KBM-7 (cell line): Measurements from ENCODE around the gene RALGPS2.
"Not testable (repeated sequence)": the region's sequence is repeated elsewhere in the genome, so short reads cannot be mapped to it uniquely, and the experiment has no call there.

Source experiments
- DNase-seq: peaks from one replicate; pipeline ENCODE4 v3.0.0-alpha.2; 2015
- in situ Hi-C: fragments of 300-500 bp; cut with MboI; formaldehyde crosslinking; loops from 2 replicates; pipeline ENCODE4 v1.14.3; 2020; ENCODE audit warnings: low sequenced_read_pairs, low pct_unique_long_range_greater_than_20kb, mixed read lengths

The RALGPS2 gene

DNA sequence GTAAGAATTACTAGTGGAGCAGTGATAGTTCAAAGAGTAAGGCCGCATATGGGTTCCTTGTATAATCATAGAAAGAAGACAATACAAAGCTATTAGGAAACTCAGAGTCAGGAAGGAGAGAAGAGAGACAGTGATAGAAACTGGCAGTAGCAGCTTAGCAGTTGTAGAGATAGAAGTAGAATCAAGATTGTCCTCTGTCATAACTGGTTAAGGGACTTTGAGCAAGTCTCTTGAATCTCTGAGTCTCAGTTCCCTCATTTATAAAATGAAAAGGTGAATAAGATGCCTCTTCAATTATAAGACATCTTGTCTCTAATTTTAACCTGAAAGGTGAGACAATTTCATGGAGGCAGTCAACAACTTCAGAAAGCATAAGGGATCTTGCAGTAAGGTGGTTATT lies 6.5 kb upstream of the RALGPS2 start:
- in situ Hi-C loops: no loop called here
- no peak for DNase-seq

DNA sequence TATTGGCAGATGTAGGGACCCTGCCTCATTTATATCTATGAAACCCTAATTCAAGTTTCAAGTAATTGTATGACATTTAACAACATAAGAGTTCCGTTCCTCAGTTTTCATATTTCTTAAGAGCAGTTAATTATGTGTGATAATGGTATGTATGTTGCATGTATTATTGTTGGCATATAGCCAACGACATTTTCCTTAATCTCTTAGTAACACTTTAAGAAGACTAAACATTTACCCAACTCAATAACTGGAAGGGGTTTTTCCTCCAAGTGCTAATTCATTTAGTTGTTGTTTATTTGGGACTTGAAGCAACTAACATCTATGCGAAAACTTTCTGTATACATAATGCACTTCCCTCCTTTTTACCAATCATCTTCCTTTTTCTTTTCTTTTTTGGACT lies 1.5 kb upstream of the RALGPS2 start:
- in situ Hi-C loops: no loop called here
- no peak for DNase-seq

DNA sequence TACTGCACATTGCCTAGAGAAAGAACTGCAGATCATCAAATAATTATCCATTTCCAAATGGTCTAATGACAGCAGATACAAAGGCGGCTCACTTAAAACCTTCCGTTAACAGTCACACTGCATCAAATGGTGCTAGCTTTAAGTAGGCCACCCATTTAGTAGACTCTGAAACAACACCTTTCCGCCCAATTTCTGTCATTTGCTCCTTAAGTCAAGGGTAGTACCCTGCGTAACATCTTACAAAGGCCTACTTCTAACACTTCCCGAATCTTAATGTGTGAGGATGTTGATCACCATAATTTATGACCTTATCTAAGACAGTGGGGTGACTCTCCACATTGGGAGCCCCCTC lies 692 bp upstream of the RALGPS2 start:
- in situ Hi-C loops: no loop called here
- no peak for DNase-seq

DNA sequence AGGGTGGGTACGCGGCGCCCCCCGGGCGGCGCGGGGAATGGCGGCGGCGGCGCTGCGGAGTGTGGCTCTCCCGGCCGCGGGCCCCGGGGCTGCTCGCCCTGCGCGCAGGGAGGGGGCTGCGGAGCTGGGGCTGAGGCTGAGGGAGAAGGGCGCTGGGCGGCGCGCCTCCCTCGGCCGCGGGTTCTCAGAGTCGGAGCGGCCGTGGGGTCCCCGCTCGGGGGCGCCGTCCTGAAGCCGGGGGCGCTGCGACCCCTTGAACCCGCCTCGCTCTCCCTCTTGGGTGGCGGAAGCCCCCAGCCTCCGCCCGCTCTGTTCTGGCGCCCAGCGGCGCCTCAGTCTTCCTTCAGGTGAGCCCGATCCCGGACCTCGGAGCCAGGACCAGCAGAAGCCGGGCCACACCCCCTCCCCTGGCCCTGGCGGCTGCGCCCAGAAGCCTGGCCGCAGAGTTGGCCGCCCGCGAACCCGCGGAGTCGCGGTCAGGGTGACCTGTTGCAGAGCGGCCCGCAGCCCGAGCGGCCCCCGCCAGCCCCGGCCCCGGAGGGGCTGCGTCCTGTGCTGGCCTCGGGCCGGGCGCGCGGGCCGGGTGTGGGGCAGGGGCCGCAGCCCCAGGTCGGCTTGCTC lies 532 bp downstream of the RALGPS2 start:
- DNase-seq: peak; percentile 54
- in situ Hi-C loops: no loop called here

DNA sequence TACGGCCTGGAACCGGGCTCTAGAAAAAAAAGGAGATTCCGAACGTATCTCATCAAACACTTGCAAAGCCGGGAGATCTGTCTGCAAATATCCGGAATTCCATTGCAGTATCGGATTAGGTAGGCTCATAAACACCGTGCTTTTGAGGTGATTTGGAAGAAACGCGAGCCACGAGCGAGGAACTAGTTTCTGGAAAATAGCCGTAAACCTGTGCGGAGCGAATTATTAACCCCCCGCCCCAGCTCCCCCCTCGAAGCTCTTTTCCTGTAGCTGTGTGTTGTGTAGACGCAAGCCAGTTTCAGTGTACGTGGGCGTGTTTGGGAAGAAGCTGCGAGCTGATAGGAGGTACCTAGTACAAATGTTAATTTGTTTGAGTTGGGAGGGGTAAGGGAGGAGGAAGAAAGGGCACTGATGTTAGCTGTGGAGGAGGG lies 1.1 kb downstream of the RALGPS2 start:
- in situ Hi-C loops: no loop called here

DNA sequence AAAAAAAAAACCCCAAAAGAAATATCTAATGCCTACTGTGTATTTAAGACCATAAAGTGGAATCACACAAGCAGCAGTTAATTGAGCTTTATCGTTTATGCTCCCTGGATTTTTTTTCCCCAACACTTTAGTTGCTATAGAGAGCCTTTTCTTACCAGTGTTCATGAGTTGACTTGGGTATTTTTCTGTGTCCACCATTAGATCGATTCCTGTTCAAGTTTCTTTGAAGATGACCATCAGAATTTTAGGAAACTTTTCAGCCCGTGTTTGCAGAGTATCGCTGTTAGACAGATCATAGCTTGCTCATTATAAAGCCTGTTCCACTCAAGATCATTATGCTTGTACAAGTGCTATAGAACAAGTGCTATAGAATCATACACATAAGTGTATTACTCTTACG lies 1.5 kb downstream of the RALGPS2 start:
- DNase-seq: no peak
- in situ Hi-C loops: no loop called here

More for the DNA sequence above, 1.1 kb downstream of the RALGPS2 start:
- peak; percentile 91 for DNase-seq

DNA sequence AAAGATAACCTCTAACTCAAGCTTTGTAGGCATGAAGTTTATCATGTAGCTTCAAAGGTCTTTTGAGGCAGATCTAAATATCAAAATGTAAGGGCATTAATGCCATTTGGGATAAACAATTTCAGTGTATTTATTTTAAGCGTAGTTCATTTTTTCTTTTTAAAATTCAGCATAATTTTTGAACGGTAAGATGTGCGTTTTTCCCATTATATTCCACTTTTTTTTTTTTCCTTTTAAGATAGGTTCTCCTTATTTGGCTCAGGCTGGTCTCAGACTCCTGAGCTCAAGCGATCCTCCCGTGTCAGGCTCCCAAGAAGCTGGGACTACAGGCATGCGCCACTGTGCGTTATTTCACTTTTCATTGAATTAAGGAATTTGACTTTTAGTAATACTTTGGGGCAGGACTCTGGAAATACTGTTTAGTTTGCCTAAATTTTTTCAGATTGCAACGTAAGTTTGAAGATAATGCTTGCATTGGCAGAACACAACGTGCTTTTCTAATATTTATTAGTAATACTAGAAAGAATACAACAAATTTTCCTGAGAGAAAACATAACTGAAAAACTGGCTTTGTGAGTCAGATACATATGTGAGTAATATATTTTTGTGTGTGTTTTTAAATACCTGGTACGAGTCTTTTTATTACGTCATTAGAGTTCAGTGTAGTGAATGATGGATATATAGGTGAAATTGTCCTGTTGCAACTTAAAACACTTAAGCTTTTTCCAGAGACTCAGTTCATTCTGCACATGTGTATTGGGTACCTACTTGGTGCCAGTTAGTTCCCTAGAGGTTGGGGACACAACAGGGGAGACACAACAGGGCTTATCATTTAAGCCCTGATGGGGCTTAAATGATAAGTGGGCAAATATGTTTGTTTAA lies 2.2 kb downstream of the RALGPS2 start:
- in situ Hi-C loops: no loop called here
- no peak for DNase-seq

DNA sequence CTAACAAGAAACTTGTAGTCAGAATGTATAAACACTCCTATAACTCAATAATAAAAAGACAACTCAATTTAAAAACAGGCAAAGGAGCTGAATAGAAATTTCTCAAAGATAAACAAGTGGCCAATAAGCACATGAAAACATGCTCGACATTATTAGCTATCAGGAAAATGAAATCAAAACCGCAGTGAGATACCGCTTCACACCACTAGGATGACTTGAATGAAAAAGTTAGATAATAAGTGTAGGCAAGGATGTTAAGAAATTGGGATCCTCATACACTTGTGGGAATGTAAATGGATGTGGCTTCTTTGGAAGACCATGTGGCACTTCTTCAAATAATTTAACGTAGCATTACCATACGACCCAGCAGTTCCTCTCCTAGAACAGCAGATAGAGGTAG lies 8.9 kb downstream of the RALGPS2 start:
- in situ Hi-C loops: no loop called here

DNA sequence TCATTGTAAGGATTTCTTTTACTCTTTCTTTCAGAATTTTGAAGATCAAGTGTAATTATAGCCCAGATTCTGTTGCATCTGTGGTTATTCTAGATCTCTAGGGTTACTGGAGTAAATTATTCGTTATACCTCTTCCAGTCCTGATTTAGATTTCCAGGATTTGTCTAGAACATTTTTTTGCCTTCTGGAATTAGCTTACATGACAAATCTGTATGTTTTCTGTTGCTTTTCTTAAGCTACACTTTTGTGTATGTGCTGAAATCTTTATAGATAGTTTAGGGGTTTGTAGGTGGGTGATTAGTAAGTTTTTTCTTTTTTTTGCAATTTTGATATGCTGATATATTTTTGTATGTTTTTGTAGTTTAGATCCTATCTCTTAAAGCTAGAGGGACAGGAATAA lies 13.7 kb downstream of the RALGPS2 start:
- DNase-seq: no peak
- in situ Hi-C loops: no loop called here

More for the DNA sequence above, 8.9 kb downstream of the RALGPS2 start:
- peak; percentile 9 for DNase-seq

DNA sequence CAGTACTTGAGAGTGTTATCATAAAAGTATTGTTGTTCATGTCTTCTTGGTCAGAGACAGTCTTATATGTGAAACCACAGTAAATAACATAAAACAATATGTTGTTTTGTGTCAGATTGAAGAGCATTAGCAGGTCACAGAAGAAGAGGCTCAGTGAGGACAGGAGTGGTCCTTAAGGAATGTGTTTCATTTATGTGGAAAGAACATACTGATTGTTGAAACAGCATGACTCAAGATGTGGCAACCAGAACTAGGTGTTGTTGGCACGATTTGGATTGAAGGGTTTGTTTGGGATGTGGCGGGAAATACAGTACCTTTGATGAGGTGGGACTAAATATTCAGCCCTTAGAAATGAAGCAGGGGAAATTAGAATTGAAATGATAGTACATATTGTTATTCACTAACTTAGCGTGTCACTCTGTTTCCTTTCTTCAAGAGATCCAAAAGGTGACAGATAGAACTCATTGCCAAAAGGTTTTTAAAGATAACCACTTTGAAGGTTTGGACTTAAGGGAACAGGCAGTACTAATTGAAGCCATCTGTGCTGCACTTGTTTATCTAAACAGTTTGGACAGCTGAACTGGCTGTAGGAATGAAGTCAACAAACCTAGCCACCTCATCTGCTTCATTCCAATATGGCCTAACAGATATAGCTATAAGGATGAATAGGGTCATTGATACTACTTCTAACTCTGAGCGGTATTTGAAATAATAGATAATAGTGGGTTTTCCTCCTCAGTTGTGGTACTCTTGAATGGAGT lies 14.4 kb downstream of the RALGPS2 start:
- no peak for DNase-seq
- in situ Hi-C loops: no loop called here

DNA sequence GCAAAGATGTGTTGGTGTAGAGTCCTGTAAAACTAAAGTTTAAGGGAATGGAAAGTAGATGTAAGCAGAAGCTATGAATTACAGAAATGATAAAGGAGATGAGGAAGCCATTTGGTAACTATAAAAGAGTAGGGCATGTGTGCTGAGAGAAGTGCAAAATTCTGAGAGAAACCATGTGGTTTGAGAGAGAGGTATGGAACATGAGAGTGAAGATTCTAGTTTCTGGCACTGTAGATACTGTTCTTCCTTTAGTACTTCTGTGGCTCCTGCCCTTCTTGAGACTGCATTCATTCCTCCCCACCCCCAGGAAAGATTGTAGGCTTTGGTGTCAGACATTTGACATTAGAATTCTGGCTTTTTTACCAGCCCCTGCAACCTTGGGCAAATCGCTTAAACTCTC lies 15.4 kb downstream of the RALGPS2 start:
- in situ Hi-C loops: no loop called here
- DNase-seq: no peak

DNA sequence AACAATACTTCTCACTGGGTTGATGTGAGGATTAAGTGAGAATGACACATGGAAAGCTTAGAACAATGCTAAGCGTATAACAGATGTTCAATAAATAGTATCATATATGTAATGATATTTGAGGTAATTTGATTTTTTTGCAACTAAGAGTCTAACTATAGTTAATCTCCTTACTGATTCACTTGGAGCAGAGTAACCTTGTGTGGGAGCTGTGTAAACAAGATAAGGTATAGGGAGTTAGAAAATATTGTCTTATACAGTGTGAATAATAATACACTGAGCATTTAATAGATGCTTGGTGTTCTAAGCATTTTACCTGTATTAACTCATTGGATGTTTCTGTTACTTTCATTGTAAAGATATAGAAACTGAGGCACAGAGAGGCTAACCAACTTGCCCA lies 15.9 kb downstream of the RALGPS2 start:
- in situ Hi-C loops: no loop called here
- no peak for DNase-seq

DNA sequence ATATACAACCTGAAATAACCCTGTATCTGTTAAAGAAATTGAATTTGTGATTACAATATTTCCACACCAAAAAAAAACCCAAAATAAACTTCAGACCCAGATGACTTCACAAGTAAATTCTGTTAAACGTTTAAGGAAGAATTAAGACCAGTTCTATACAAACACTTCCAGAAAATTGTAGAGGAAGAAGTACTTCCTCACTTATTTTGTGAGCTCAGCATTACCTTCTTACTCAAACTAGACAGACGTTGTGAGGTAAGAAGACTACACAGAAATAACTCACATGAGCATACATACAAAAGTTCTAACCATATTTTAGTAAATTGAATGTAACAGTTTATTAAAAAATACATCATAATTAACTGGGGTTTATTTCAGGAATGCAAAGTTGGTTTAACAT lies 18.8 kb downstream of the RALGPS2 start:
- DNase-seq: no peak

DNA sequence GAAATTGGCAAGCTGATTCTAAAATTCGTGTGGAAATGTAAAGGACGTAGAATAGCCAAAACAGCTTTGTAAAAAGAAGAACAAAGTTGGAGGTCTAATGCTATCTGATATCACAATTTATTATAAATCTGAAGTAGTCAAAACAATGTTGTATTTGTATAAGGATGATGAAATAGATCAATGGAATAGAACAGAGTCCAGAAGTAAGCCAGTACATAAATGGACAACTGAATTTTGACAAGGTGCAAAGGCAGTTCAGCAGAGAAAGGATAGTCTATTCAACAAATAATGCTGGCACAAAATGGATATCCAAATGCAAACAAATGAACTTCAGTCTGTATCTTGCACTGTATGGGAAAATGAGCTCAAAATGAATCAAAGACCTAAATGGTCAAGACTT lies 20.2 kb downstream of the RALGPS2 start:
- in situ Hi-C loops: no loop called here
- no peak for DNase-seq

More for the DNA sequence above, 18.8 kb downstream of the RALGPS2 start:
- in situ Hi-C loops: no loop called here

DNA sequence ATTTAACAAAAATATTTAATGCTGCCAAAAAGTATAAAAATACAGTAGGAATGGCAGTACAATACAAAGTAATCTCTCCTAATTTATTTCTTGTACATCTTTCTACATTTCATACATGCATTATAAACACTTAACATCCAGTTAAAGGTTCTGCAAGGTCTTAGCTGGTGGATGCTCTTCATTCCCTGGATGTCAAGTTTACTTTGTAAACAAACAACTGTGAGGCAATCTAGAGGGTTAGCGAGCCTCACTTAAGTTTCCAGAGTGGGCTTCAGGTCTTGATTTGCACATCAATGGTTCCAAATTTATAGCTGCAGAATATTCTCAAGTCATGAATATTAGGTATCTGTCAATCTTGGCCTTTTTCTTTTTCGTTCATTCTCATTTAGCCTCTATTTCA lies 21.3 kb downstream of the RALGPS2 start:
- in situ Hi-C loops: no loop called here
- DNase-seq: no peak

DNA sequence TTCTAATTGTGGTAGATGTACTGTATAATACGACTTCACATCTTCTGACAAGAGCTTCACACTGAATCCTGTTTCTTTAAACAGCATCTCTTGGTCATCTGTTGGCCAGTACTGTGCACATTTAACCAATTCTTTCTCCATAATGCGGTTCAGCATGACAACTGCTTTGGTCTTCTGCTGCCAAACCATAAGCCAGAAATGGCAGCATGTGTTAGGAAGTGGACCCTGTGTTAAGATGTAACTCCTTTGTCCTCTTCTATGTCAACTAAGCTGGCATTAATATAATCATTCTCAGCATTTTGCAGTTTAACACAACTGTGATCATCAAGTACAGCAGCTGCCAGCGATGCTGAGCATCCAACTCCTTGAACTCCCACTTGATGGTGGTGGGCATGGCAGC lies 22.3 kb downstream of the RALGPS2 start:
- in situ Hi-C loops: not testable (repeated sequence)

DNA sequence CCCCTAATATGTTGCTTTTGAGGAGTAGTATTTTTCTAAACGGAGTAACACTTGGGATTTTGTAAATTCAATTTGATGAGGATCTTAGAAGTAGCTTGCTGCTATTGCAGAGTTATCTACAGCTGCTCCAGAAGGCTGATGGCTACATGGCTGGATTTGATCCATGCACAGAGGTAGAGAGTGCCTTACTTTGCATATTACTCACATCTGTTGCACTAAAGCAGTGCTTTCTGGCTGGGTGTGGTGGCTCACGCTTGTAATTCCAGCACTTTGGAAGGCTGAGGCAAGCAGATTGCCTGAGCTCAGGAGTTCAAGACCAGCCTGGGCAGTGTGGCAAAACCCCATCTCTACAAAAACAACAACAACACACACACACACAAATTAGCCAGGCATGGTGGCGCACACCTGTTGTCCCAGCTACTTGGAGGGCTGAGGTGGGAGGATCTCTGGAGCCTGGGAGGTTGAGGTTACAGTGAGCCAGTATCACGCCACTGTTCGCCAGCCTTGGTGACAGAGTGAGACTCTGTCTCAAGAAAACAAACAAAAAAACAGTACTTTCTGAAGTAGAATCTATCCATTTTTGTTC lies 24.6 kb downstream of the RALGPS2 start:
- in situ Hi-C loops: loop anchor here (25.0 kb wide), 1 partner anchor 212 kb away; no protein-coding TSS in a partner anchor
- no peak for DNase-seq

More for the DNA sequence above, 22.3 kb downstream of the RALGPS2 start:
- DNase-seq: not testable (repeated sequence)

DNA sequence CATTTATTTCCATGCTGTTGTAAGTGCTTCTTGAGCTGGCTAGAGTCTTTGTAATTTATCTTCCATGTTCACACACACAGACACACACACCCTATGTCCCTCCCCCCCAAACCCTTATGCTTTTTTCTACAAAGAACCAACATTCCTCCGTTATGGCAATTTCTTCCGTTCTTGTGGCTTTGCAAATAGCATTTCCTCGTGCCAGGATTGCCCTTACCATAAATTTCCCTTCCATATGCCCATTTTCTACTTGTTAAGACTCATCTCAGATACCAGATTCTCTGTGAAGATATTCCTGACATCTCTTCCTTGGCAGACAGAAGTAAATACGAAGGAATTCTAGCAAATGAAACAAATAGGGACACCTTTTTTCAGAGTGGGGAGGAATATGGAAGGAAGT lies 26.0 kb downstream of the RALGPS2 start:
- in situ Hi-C loops: loop anchor here (25.0 kb wide), 1 partner anchor 214 kb away; no protein-coding TSS in a partner anchor

DNA sequence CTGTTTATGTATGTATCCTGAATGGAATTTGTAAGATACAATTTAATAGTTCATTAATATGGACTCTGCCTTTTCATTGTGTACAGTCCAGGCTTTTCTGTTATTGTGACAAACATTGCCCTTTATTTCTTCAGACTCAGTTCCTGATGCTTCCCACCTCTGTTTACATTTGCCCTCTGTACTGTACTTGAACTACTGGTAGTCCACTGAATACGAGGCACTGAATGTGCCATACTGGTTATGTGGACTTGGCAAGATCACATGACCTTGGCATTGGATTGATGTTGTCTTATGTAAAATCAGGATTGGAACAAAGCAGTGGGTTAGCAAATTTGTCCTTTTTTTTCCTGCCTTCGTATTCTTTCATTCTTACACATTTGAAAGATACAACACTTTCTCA lies 27.8 kb downstream of the RALGPS2 start:
- DNase-seq: no peak
- in situ Hi-C loops: loop anchor here (25.0 kb wide), 1 partner anchor 216 kb away; no protein-coding TSS in a partner anchor

More for the DNA sequence above, 26.0 kb downstream of the RALGPS2 start:
- no peak for DNase-seq
